DOHH2 (cell line): ENCODE data around the gene ZCCHC12.
A peak's percentile ranks its signal among the peaks of the same experiment; 100 is the strongest.

Experiments used
- H3F3A ChIP-seq: fragments of 200-600 bp; sonication (generic), shearing (Covaris generic); 2 replicates; pipeline ENCODE4 v1.6.0; 2016; ENCODE audit warnings: antibody characterized with exemption, mild to moderate bottlenecking; ENCODE audit not compliant: control insufficient read depth, insufficient read depth
- H3K27ac ChIP-seq: fragments of 200-600 bp; sonication (generic); 2 replicates; pipeline ENCODE4 v1.5.1; 2014; ENCODE audit warnings: low read depth, mild to moderate bottlenecking, low read length, moderate library complexity
- H3K27me3 ChIP-seq: fragments of 200-600 bp; sonication (generic); 2 replicates; pipeline ENCODE4 v1.6.1; 2014; ENCODE audit warnings: mild to moderate bottlenecking, low read length, mixed read lengths; ENCODE audit not compliant: control insufficient read depth
- H3K36me3 ChIP-seq: fragments of 200-600 bp; sonication (generic); 2 replicates; pipeline ENCODE4 v1.6.1; 2014; ENCODE audit warnings: mild to moderate bottlenecking, low read length, moderate library complexity, mixed read lengths; ENCODE audit not compliant: control insufficient read depth
- H3K4me1 ChIP-seq: fragments of 200-600 bp; sonication (generic); 2 replicates; pipeline ENCODE4 v1.6.1; 2014; ENCODE audit warnings: mild to moderate bottlenecking, low read length, mixed read lengths; ENCODE audit not compliant: control insufficient read depth
- H3K4me2 ChIP-seq: fragments of 200-600 bp; sonication (generic); 2 replicates; pipeline ENCODE4 v1.6.0; 2014; ENCODE audit warnings: mild to moderate bottlenecking, low read length, moderate library complexity
- H3K4me3 ChIP-seq: fragments of 200-600 bp; sonication (generic); 2 replicates; pipeline ENCODE4 v1.5.1; 2014; ENCODE audit warnings: mild to moderate bottlenecking, low read length, mixed read lengths
- H3K79me2 ChIP-seq: fragments of 200-600 bp; sonication (generic); 2 replicates; pipeline ENCODE4 v1.6.1; 2014; ENCODE audit warnings: mild to moderate bottlenecking, low read length, mixed read lengths; ENCODE audit not compliant: control insufficient read depth
- H3K9me2 ChIP-seq: fragments of 200-600 bp; sonication (generic); replicated peaks from 2 replicates; pipeline ENCODE4 v1.6.1; 2014; ENCODE audit warnings: mild to moderate bottlenecking, low read length, mixed read lengths; ENCODE audit not compliant: control insufficient read depth
- H3K9me3 ChIP-seq: fragments of 200-600 bp; sonication (generic); 2 replicates; pipeline ENCODE4 v1.6.1; 2014; ENCODE audit warnings: antibody characterized with exemption, low read length, mixed read lengths; ENCODE audit not compliant: control insufficient read depth, insufficient read depth
- H4K20me1 ChIP-seq: fragments of 200-600 bp; sonication (generic); 2 replicates; pipeline ENCODE4 v1.6.0; 2014; ENCODE audit warnings: low read depth, mild to moderate bottlenecking, antibody characterized with exemption, low read length, moderate library complexity; ENCODE audit not compliant: control insufficient read depth, insufficient read depth
- CTCF ChIP-seq: fragments of 200-600 bp; sonication (generic); IDR thresholded peaks from one replicate; pipeline ENCODE4 v1.5.1; 2014; ENCODE audit warnings: antibody characterized with exemption, mild to moderate bottlenecking, low read depth, low read length; ENCODE audit not compliant: poor library complexity, severe bottlenecking
- EZH2phosphoT487 ChIP-seq: fragments of 200-600 bp; sonication (generic); IDR thresholded peaks from 2 replicates; pipeline ENCODE4 v1.6.1; 2017; ENCODE audit warnings: borderline replicate concordance, mild to moderate bottlenecking, antibody characterized with exemption, low read length, moderate library complexity, mixed read lengths

ZCCHC12 gene

DNA sequence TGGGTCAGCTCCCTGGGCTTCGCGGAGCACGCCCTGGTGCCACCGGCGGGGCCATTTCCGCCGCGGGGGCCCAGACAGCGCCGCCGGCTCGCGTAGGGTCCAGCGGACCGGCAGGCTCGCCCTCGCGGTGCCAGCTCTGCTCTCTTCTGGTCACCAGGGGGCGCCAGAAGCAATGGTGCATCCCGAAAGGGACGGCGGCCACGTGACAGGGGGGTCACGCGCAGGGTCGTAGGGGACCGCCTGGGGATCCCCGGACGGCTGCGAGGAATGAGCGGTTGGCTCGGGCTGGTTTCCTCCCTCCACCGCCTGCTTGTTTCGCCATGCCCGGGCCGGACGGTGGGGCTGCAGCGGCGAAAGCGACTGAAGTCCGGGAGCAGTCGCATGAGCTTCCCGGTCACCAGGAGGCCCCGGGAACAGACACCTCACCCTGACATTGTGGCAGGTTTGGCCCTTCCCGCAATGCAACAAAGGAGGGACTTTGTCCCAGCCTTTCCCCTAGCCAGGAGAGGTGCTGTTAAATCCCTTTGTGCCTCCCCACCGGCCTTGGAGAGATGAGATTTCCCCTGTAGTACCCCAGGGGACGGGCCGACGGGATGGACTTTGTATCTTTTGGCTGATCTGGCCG, 15.8 kb downstream of the ZCCHC12 start:
- TF ChIP-seq CTCF (peak; percentile 52), EZH2phosphoT487 (no peak)
- Histone ChIP-seq H3K4me3 (peak overlapping the region; percentile 22; the same call in 1 of the 2 replicates), H3K9me2 (no peaks in the 10 kb centered on the region), H4K20me1 (no peaks in the 10 kb centered on the region), H3K4me2 (peak overlapping the region; percentile 32), H3K79me2 (no peaks in the 10 kb centered on the region), H3K27me3 (no peaks in the 10 kb centered on the region), H3K4me1 (no peaks in the 10 kb centered on the region), H3K36me3 (no peaks in the 10 kb centered on the region), H3K9me3 (no peaks in the 10 kb centered on the region), H3K27ac (no peak overlapping the region), H3F3A (no peaks in the 10 kb centered on the region)

- no peaks in the 10 kb centered on the region for H3K36me3 ChIP-seq
- no peak for TF ChIP-seq EZH2phosphoT487
- TF ChIP-seq CTCF: peak; percentile 57
- H3K27me3 ChIP-seq: no peaks in the 10 kb centered on the region
- H4K20me1 ChIP-seq: no peaks in the 10 kb centered on the region
- no peaks in the 10 kb centered on the region for H3K4me1 ChIP-seq
- H3K79me2 ChIP-seq: no peaks in the 10 kb centered on the region
- no peaks in the 10 kb centered on the region for H3K9me3 ChIP-seq
- H3K9me2 ChIP-seq: no peaks in the 10 kb centered on the region
- no peaks in the 10 kb centered on the region for H3F3A ChIP-seq
- H3K4me3 ChIP-seq: no peak overlapping the region
- no peak overlapping the region for H3K27ac ChIP-seq
- H3K4me2 ChIP-seq: no peak overlapping the region
Measured at GRCh38 chrX:118847676-118848075, 24.1 kb downstream of the ZCCHC12 start.

DNA sequence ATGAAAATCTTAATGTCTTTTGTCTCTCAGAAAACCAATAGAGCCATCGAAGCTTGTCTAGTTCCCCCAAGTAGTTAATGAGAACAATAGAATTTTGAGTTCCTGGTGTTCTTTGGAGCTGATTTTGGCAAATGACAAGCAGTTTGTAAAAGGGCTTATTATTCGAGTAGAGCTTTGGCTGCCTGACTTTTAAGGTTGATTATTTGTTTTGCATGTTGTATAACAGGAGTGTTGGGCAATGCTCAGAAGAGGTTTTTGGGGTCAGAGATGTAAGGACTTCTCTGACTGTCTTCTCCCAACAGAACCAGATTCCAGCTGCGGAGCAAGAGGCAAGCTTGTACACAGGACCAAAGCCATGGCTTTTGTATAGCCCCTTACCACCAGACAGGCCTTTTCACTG, 30.0 kb downstream of the ZCCHC12 start:
- no peaks in the 10 kb centered on the region for H3K9me3 ChIP-seq
- H3K4me1 ChIP-seq: no peaks in the 10 kb centered on the region
- no peaks in the 10 kb centered on the region for H3F3A ChIP-seq
- H3K36me3 ChIP-seq: no peaks in the 10 kb centered on the region
- no peaks in the 10 kb centered on the region for H3K79me2 ChIP-seq
- no peak for TF ChIP-seq CTCF
- TF ChIP-seq EZH2phosphoT487: no peak
- no peaks in the 10 kb centered on the region for H3K27me3 ChIP-seq
- no peak overlapping the region for H3K4me3 ChIP-seq
- no peaks in the 10 kb centered on the region for H4K20me1 ChIP-seq
- H3K9me2 ChIP-seq: no peaks in the 10 kb centered on the region
- H3K4me2 ChIP-seq: no peak overlapping the region
- no peak overlapping the region for H3K27ac ChIP-seq
